Amniotic stem cell (primary cell): ENCODE data around the gene ANXA8L1.
"Not testable (repeated sequence)": the region's sequence is repeated elsewhere in the genome, so short reads cannot be mapped to it uniquely, and the experiment has no call there.

ENCODE experiments used
- DNase-seq: peaks from one replicate; lab custom pipeline; 2025; lab: John Stamatoyannopoulos, UW

The ANXA8L1 gene

GRCh38 chr10:46375406-46375805 lies at the start of gene ANXA8L1:
TSS of gene ANXA8L1 (plus strand) at chr10:46375776. CDS start at chr10:46375852, 76 bp downstream.
- DNase-seq, result not testable (repeated sequence)

GRCh38 chr10:46326066-46326465 lies 49.5 kb upstream of the ANXA8L1 start:
- no peak for DNase-seq

- no peak for DNase-seq
Observed at GRCh38 chr10:46326971-46327370, 48.6 kb upstream of the ANXA8L1 start.

DNA sequence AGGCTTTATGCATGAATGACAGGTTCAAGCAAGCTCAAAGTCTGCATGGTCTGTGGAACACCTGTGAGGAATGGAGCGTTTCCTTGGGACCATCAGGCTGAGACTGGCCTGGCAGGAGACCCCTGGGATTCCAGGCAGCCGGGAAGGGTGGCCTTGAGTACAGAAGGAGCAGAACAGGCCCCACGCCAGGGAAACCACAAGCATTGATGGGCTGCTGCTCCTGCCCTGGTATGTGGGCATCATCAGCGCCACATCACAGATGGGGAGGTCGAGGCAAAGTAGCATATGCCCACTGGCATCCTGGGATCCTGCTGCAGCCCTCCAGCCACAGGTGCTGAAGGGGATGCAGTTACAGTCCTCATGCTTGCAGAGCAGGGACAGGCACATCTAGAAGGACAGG lies 47.9 kb upstream of the ANXA8L1 start:
- DNase-seq, result no peak

GRCh38 chr10:46328853-46329689 lies 46.5 kb upstream of the ANXA8L1 start:
- DNase-seq, result no peak

GRCh38 chr10:46329690-46330016 lies 45.9 kb upstream of the ANXA8L1 start:
- no peak for DNase-seq

DNA sequence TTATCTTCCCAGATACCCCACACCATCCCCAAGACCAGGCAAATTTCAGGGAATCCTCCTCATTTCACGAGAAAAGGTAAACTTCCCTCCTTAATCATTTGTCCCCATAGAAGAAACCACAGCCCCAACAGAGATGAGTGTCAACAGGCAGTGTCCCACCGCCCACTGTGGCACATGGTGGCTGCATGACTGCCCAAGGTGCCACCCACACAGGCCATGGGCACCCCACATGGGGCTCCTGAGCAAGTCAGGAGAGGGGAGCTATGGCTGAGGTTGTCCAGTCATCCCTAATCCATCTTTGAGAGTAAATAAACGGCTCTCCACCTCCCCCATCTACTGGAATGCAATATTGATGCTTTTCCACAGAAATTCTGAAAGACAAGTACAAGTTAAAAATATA lies 44.7 kb upstream of the ANXA8L1 start:
- no peak for DNase-seq

- DNase-seq, result not testable (repeated sequence)
Observed at GRCh38 chr10:46365484-46365883, 10.1 kb upstream of the ANXA8L1 start.

DNA sequence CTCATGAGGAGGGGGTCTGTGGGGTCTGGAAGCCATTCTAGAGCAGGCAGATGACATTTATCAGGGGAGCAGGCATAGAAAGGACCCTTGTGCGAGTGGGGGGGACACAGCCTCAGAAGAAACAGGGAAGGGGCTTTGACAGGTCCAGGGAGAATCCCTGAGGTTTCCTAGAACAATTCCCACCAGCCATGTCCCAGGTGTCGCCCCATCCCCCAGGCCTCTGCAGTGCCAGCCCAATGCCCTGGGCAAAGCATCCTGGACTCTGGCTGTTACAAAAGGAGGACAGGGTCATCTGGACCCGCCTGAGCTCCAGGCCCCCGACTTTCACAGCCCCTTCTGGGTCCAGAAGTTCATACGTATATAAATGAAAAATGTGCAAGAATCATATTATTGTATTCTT lies 8.4 kb upstream of the ANXA8L1 start:
- DNase-seq, result not testable (repeated sequence)

DNA sequence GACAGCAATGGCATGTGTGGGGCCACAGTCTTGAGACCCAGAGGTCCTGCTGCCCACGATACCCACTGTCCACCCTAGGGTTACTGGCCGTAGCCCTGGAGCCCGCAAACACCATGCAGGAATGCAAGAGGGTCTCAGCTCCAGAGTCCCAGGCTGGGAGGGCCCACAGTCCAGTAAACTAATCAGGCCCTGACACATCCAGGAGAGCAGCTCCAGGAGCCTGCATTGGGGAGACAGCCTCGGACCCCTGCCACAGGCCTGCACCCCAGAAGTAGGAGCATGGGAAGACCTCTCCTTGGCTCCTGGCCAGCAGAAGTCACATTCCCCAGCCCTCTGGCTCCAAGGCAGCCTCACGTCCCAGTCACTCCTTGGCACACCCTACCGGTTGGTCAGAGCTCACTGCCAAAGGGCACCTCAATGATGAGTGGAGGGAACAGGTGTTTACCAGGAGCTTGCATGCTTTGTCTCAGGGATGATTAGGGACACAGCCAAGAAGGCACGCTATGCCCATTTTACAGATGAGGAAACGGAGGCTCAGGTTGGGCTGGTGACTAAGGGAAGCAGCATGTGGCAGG lies 7.8 kb upstream of the ANXA8L1 start:
- not testable (repeated sequence) for DNase-seq

GRCh38 chr10:46368956-46369355 lies 6.6 kb upstream of the ANXA8L1 start:
- not testable (repeated sequence) for DNase-seq

GRCh38 chr10:46374410-46374809 lies 1.2 kb upstream of the ANXA8L1 start:
- not testable (repeated sequence) for DNase-seq

GRCh38 chr10:46377022-46377421 lies 1.4 kb downstream of the ANXA8L1 start:
- not testable (repeated sequence) for DNase-seq

DNA sequence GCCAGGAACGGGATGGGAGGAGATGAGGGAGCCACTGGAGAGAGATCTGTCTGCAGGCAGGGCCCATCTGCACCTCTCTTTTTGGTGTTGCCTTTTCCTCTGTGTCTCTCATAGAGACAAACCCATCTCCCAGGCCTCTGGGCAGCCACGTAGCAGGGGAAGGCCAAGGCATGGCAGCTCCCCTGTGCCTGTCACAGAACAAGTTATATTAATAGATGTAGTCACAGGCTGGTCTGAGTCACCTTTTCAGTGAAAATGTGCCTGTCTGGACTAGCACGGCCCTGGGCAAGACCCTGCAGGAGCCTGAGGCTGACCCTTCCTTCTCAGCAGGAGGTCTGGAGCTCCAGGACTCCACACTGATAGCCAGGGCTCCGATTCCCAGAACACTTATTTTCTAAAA lies 2.1 kb downstream of the ANXA8L1 start:
- DNase-seq, result not testable (repeated sequence)

DNA sequence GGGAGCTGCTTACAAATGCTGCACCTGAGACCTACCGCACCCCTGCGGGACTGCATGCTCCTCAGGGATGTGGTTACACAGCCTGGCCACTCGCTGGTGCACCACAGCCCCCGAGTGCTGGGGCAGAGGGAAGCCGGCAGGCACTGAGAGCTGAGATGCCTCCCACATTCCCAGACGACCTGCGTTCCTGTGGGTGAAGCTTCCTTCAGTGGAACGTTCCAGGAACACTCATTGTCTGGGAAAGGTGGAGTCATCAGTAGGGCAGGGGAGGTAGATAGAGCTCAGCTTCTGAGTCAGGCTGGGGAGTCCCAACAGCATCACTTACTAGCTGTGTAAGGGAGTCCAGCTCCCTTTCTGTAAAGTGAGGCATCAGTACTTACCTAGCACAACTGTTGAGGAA lies 2.5 kb downstream of the ANXA8L1 start:
- DNase-seq, result not testable (repeated sequence)

DNA sequence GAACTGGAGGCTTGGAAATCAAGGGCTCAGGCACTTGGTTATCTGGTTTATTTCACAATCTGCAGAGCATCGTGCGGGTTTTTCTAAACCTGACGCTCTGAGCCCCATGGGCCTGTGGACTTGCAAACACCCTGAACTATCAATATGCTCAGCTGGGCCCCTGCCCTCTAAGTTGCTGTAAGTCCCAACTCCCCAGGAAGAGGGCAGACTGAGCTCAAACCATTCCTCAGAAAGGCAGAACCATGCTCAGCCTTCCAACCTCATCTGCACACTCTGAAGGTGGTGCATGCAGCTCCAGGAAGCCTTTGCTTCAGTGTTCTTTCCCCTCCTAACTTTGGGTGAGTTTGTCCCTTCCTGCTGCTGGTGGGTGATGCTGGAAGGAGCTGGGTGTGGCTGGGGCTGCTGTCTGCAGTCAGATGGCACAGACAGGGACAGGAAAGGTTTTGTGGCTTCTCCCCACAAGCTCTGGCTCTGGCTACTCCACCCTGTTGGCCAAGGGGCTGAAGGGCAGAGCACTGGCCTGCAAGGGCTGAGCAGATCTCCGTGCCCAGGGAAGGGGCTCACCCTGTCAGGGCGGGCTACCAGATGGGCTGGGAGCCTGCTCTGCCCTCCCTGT lies 3.8 kb downstream of the ANXA8L1 start:
- DNase-seq, result not testable (repeated sequence)

GRCh38 chr10:46385858-46386257 lies 10.3 kb downstream of the ANXA8L1 start:
- not testable (repeated sequence) for DNase-seq

- not testable (repeated sequence) for DNase-seq
Observed at GRCh38 chr10:46386694-46387093, 11.1 kb downstream of the ANXA8L1 start.

DNA sequence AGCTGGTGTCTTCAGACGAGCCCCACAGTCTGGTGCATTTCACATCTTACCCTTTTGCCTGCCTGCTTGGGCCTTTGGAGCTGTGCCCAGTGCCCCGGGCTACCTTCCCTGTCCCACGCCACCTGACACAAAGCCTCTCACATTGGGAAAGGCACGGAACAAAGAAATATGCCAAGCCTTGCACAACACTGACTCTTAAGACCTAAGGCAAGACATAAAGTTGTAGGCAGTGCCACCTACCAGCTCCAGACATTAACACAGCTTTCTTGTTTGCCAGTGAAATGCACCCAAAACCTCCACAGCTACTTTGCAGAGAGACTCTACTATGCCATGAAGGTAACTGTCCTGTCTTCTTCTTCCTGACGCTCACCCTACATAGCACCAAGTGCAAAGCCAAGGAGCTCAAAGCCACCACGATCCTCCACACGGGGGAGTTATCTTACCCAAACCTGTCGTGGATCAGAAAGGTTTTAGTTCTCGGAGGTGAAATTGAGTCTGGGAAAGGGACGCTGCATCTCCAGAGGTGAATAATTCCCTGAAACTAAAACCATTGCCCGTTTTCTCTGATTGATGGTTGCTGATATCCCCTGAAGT lies 11.8 kb downstream of the ANXA8L1 start:
- DNase-seq, result not testable (repeated sequence)

DNA sequence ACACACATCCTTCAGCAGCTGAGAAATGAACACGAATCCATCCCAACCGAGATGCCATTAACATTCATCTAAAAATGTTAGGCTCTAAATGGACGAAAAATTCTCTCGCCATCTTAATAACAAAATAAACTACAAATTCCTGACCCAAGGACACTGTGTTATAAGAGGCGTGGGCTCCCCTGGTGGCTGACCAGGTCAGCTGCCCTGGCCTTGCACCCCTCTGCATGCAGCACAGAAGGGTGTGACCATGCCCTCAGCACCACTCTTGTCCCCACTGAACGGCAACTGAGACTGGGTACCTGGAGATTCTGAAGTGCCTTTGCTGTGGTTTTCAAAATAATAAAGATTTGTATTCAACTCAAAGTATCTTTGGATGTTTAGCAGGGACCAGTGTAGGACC lies 15.8 kb downstream of the ANXA8L1 start:
- not testable (repeated sequence) for DNase-seq

GRCh38 chr10:46396441-46397279 lies 21.1 kb downstream of the ANXA8L1 start:
- DNase-seq, result not testable (repeated sequence)

DNA sequence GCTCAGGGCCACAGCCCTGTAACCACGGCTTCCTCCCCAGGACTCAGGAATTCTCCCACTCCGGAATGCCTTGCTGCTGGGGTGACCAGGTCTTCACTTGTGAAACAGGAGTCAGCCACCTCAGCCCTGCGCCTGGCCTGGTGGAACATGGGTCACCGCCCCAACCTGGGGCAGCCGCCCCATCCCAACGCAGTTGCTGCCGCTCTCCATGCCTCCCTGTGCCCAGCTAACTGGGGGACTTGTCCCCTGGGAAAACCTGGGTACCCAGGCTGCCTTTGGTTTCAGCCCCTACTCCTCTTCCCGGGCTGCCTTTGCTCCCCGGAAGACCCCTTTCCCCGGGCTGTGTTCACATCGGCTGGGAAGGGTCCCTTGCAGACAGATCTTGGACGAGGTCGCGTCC lies 22.2 kb downstream of the ANXA8L1 start:
- DNase-seq, result not testable (repeated sequence)
